ENCODE results near the gene FGR. TPM values are rescaled to one million over a fixed set of nuclear protein-coding genes. Genes with fewer than 3 reads are reported as not detected.

Gene FGR
- total and polyA plus RNA-seq, 2 experiments from 2014 or later: 0.53 to 0.56 TPM

- Histone ChIP-seq H3K79me2 (replicated peaks; ENCODE audit: insufficient read depth) (peaks cover 56% of the 10 kb centered on the region), H3K4me3 (no peak overlapping the region), H3K4me1 (ENCODE audit: insufficient read depth) (peaks cover 59% of the 10 kb centered on the region), H3K4me2 (peak overlapping the region; percentile 89), H3K36me3 (ENCODE audit: insufficient read depth) (no peaks in the 10 kb centered on the region), H3K9me2 (ENCODE audit: insufficient read depth) (no peaks in the 10 kb centered on the region), H4K20me1 (replicated peaks; ENCODE audit: insufficient read depth) (peaks cover 23% of the 10 kb centered on the region), H3K27ac (ENCODE audit: low read depth) (peak overlapping the region; percentile 32; the same call in 1 of the 2 replicates), H3F3A (replicated peaks; ENCODE audit: low read depth) (0 out of 2 replicates have a peak, but pooled peaks cover 12% of the 10 kb centered on the region), H3K27me3 (ENCODE audit: insufficient read depth) (peaks cover 8% of the 10 kb centered on the region; the same call in 1 of the 2 replicates), H2AFZ (no peak overlapping the region)
- H3K36me3 Mint-ChIP-seq (ENCODE audit: low read depth): no peaks in the 10 kb centered on the region; the same call in 2 of the 3 replicates
- H3K4me3 Mint-ChIP-seq: peak overlapping the region; percentile 49
- H3K27me3 Mint-ChIP-seq (ENCODE audit: insufficient read depth, low read depth, poor library complexity): peaks cover 21% of the 10 kb centered on the region
- H3K27ac Mint-ChIP-seq: peak overlapping the region; percentile 43
- ATAC-seq (peak; percentile 25), DNase-seq (ENCODE audit: low spot score) (peak; percentile 75)
- no peak for TF ChIP-seq ZNF331 (CRISPR knock-in tag; IDR thresholded peaks at IDR 0.05; ENCODE audit: low read depth)
- no peak for TF ChIP-seq ZNF462 (CRISPR knock-in tag; IDR thresholded peaks at IDR 0.05)
- peak; percentile 16 to 41; a peak in 3 of 4 replicates for TF ChIP-seq CTCF (conservative IDR thresholded peaks at IDR 0.05; ENCODE audit: low read depth in 2 of 2)
- TF ChIP-seq ETS1 (IDR thresholded peaks at IDR 0.05): no peak
- TF ChIP-seq EZH2 (IDR thresholded peaks at IDR 0.05; ENCODE audit: low read depth, unreplicated experiment): no peak
- no peak for TF ChIP-seq CREB1 (CRISPR knock-in tag; IDR thresholded peaks at IDR 0.05; ENCODE audit: low read depth)
- no peak for TF ChIP-seq STAT1 (IDR thresholded peaks at IDR 0.05; ENCODE audit: unreplicated experiment)
- TF ChIP-seq NANOG (IDR thresholded peaks at IDR 0.05; ENCODE audit: borderline replicate concordance): no peak
- H3K4me1 Mint-ChIP-seq: peaks cover 44% of the 10 kb centered on the region
- no peaks in the 10 kb centered on the region for H3K9me3 Mint-ChIP-seq
Observed at GRCh38 chr1:27600498-27601175, 34.3 kb downstream of the FGR start.

All from GM23338 (cell line).